Peyer's patch (tissue), 4 donors: ENCODE measurements around the gene KRTAP10-6. TPM values are rescaled to one million over a fixed set of nuclear protein-coding genes. Genes with fewer than 3 reads are reported as not detected.
A peak's percentile ranks its signal among the peaks of the same experiment; 100 is the strongest.

Experiments used
- DNase-seq, 3 donors: peaks; one replicate each; pipeline ENCODE4 v3.0.0-alpha.2; 2017 to 2019
- H3K27ac ChIP-seq, 4 donors: fragments of 200-600 bp; sonication (generic); one replicate each; pipeline ENCODE4 v1.5.1; 2016 to 2019
- H3K27me3 ChIP-seq, 2 donors: fragments of 200-600 bp; sonication (generic); one replicate each; pipeline ENCODE4 v1.5.1; 2019
- H3K36me3 ChIP-seq, 3 donors: fragments of 200-600 bp; sonication (generic); one replicate each; pipeline ENCODE4 v1.5.1; 2016 to 2019
- H3K4me1 ChIP-seq, 4 donors: fragments of 200-600 bp; sonication (generic); one replicate each; pipeline ENCODE4 v1.5.1; 2016 to 2019
- H3K4me3 ChIP-seq, 4 donors: fragments of 200-600 bp; sonication (generic); 1 replicate in 3 of 4; 2 replicates in 1 of 4; pipeline ENCODE4 v1.5.1; 2016 to 2019; ENCODE audit warnings: mild to moderate bottlenecking in 1 of 4
- H3K9me3 ChIP-seq, 4 donors: fragments of 200-600 bp; sonication (generic); one replicate each; pipeline ENCODE4 v1.5.1; 2016 to 2019; ENCODE audit warnings: mild to moderate bottlenecking in 1 of 4
- CTCF ChIP-seq, 6 experiments: fragments of 450-650 bp in 4 of 6; fragments of 200-600 bp in 2 of 6; sonication (generic) in 1 of 6; IDR thresholded peaks; one replicate each; pipeline ENCODE4 v1.5.1; 2017 to 2019; ENCODE audit warnings: antibody characterized with exemption in 6 of 6, mild to moderate bottlenecking in 3 of 6, moderate library complexity in 1 of 6
- POLR2A ChIP-seq, 2 donors: fragments of 450-650 bp; IDR thresholded peaks; one replicate each; pipeline ENCODE4 v1.5.1; 2017; ENCODE audit warnings: antibody characterized with exemption in 2 of 2, mild to moderate bottlenecking in 2 of 2, moderate library complexity in 2 of 2
- total RNA-seq, 4 donors: library from RNA; depleted of rRNA; stranded (reverse); fragments of >200 nt; gene quantifications; one replicate each; pipeline ENCODE4 v1.1.0, GENCODE V29; 2016

Gene KRTAP10-6
- total RNA-seq, 4 donors from 2014 or later: not detected

GRCh38 chr21:44590311-44590721, 2.0 kb downstream of the KRTAP10-6 start:
- H3K27me3 ChIP-seq: no peaks in the 10 kb centered on the region
- no peaks in the 10 kb centered on the region for H3K4me1 ChIP-seq
- peak in 1 of 3 donors; percentile 32 for DNase-seq
- TF ChIP-seq CTCF (IDR thresholded peaks at IDR 0.05): no peak
- no peak for TF ChIP-seq POLR2A (IDR thresholded peaks at IDR 0.05)
- H3K9me3 ChIP-seq: no peaks in the 10 kb centered on the region
- H3K27ac ChIP-seq: no peak overlapping the region
- H3K4me3 ChIP-seq: no peak overlapping the region
- no peaks in the 10 kb centered on the region for H3K36me3 ChIP-seq

- no peak overlapping the region for H3K27ac ChIP-seq
- H3K36me3 ChIP-seq: no peaks in the 10 kb centered on the region
- H3K27me3 ChIP-seq: no peaks in the 10 kb centered on the region
- H3K9me3 ChIP-seq: no peaks in the 10 kb centered on the region
- TF ChIP-seq CTCF (IDR thresholded peaks at IDR 0.05): no peak
- TF ChIP-seq POLR2A (IDR thresholded peaks at IDR 0.05): no peak
- peak in 1 of 3 donors; percentile 37 for DNase-seq
- no peak overlapping the region for H3K4me3 ChIP-seq
- H3K4me1 ChIP-seq: no peaks in the 10 kb centered on the region
These were observed 2.6 kb downstream of the KRTAP10-6 start for GRCh38 chr21:44589586-44590305.

GRCh38 chr21:44589094-44589493, 3.2 kb downstream of the KRTAP10-6 start:
- no peaks in the 10 kb centered on the region for H3K4me1 ChIP-seq
- TF ChIP-seq CTCF (IDR thresholded peaks at IDR 0.05) (no peak), POLR2A (IDR thresholded peaks at IDR 0.05) (no peak)
- H3K4me3 ChIP-seq: no peak overlapping the region
- no peaks in the 10 kb centered on the region for H3K36me3 ChIP-seq
- no peak overlapping the region for H3K27ac ChIP-seq
- no peak for DNase-seq
- no peaks in the 10 kb centered on the region for H3K27me3 ChIP-seq
- H3K9me3 ChIP-seq: no peaks in the 10 kb centered on the region

- no peak for TF ChIP-seq POLR2A (IDR thresholded peaks at IDR 0.05)
- no peak for TF ChIP-seq CTCF (IDR thresholded peaks at IDR 0.05)
- H3K27me3 ChIP-seq: no peaks in the 10 kb centered on the region
These were observed 6.4 kb downstream of the KRTAP10-6 start for GRCh38 chr21:44585892-44586291.

DNA sequence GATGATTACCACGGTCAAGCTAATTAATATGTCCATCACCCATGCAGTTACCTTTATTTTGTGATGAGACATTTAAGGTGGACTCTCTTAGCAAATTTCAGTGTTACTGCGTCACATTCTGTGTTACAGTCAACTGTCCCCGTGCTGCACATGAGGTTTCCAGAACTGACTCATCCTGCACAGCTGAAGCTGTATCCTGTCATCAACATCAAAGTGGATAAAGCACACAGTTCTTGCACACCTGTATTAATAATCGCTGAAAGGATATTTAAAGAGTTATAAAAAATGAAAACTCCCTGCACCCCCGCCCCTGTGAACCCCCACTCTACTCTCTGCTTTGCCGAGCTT, 8.5 kb downstream of the KRTAP10-6 start:
- no peaks in the 10 kb centered on the region for H3K4me1 ChIP-seq
- no peaks in the 10 kb centered on the region for H3K36me3 ChIP-seq
- H3K27ac ChIP-seq: no peak overlapping the region
- no peaks in the 10 kb centered on the region for H3K9me3 ChIP-seq
- no peak for TF ChIP-seq POLR2A (IDR thresholded peaks at IDR 0.05)
- no peak for TF ChIP-seq CTCF (IDR thresholded peaks at IDR 0.05)
- DNase-seq: peak in 1 of 3 donors; percentile 15
- H3K27me3 ChIP-seq: no peaks in the 10 kb centered on the region
- H3K4me3 ChIP-seq: no peak overlapping the region

More at GRCh38 chr21:44585892-44586291, 6.4 kb downstream of the KRTAP10-6 start:
- Histone ChIP-seq H3K9me3 (no peaks in the 10 kb centered on the region), H3K27ac (no peak overlapping the region), H3K36me3 (no peaks in the 10 kb centered on the region), H3K4me1 (no peaks in the 10 kb centered on the region), H3K4me3 (no peak overlapping the region)
- DNase-seq: peak in 1 of 3 donors; percentile 11
